GM18508 (cell line): Measurements from ENCODE around the gene NPEPL1.
"Not testable (repeated sequence)": the region's sequence is repeated elsewhere in the genome, so short reads cannot be mapped to it uniquely, and the experiment has no call there.

ENCODE experiments used
- ATAC-seq: cut with Tn5 transposase; IDR thresholded peaks from one replicate; pipeline ENCODE4 v1.9.1; 2021; ENCODE audit warnings: moderate number of reproducible peaks; ENCODE audit not compliant: insufficient read depth, unreplicated experiment

Gene NPEPL1

GRCh38 chr20:58726156-58726555 lies 33.6 kb downstream of the NPEPL1 start:
- ATAC-seq = not testable (repeated sequence)

- ATAC-seq = no peak
Measured at GRCh38 chr20:58731192-58731591, 38.6 kb downstream of the NPEPL1 start.

GRCh38 chr20:58737198-58737597 lies 44.6 kb downstream of the NPEPL1 start:
- ATAC-seq = no peak

- no peak for ATAC-seq
Measured at GRCh38 chr20:58740356-58741308, 48.0 kb downstream of the NPEPL1 start.

GRCh38 chr20:58741384-58741783 lies 48.8 kb downstream of the NPEPL1 start:
- ATAC-seq = no peak

GRCh38 chr20:58742668-58743566 lies 50.3 kb downstream of the NPEPL1 start:
- no peak for ATAC-seq

- ATAC-seq = no peak
Measured at GRCh38 chr20:58743929-58744534, 51.4 kb downstream of the NPEPL1 start.

- no peak for ATAC-seq
Measured at GRCh38 chr20:58744836-58745235, 52.2 kb downstream of the NPEPL1 start.

GRCh38 chr20:58745391-58745790 lies 52.8 kb downstream of the NPEPL1 start:
- ATAC-seq = no peak

GRCh38 chr20:58746620-58747019 lies 54.0 kb downstream of the NPEPL1 start:
- no peak for ATAC-seq

- ATAC-seq = no peak
Measured at GRCh38 chr20:58747211-58747610, 54.6 kb downstream of the NPEPL1 start.

GRCh38 chr20:58748618-58749017 lies 56.0 kb downstream of the NPEPL1 start:
- ATAC-seq = no peak

- no peak for ATAC-seq
Measured at GRCh38 chr20:58749098-58749769, 56.6 kb downstream of the NPEPL1 start.

GRCh38 chr20:58749979-58750378 lies 57.4 kb downstream of the NPEPL1 start:
- no peak for ATAC-seq

- not testable (repeated sequence) for ATAC-seq
Measured at GRCh38 chr20:58750706-58751105, 58.1 kb downstream of the NPEPL1 start.

- no peak for ATAC-seq
Measured at GRCh38 chr20:58751979-58752378, 59.4 kb downstream of the NPEPL1 start.

GRCh38 chr20:58752565-58752964 lies 60.0 kb downstream of the NPEPL1 start:
- no peak for ATAC-seq

GRCh38 chr20:58753267-58753921 lies 60.8 kb downstream of the NPEPL1 start:
- ATAC-seq = no peak

- no peak for ATAC-seq
Measured at GRCh38 chr20:58753922-58754551, 61.4 kb downstream of the NPEPL1 start.
